ENCODE data around the gene PHYKPL. TPM values are rescaled to one million over a fixed set of nuclear protein-coding genes. Genes with fewer than 3 reads are reported as not detected.

The PHYKPL gene
- total RNA-seq, 1 experiment from 2014 or later = 43.9 TPM

DNA sequence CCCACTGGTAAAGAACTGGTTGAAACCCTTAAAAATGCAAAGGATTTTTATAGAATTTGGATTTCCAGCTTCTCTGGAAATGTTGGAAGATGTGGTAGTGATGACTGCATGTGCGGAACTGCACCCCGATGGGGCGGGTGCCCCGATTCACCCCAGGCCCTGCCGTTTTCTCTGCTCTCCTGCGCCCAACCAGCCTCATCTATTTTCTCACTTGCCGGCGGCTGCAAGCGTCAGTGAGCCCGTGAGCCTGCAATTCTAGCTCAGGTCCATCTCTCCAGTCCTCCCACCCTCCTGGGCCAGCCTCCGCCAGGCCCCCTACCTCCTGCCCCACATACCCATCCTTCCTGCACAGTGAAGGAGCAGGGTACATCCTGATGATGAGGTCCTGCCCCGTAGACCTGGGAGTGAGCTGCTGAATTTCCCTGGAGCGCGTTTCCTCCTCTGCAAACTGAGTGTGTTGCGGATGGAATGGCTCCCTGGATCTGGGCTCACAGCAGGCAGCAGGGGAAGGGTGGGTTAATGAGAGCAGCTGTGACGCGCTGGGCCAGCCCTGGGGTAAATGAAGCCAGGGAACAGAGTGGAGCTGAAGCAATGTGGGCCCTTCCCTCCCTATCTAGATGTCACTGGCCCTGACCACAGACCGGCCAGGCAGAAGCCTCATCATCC lies 45.9 kb upstream of the PHYKPL start:
- POLR2A ChIA-PET (ENCODE audit: low non-redundant PET) = no interaction called here

DNA sequence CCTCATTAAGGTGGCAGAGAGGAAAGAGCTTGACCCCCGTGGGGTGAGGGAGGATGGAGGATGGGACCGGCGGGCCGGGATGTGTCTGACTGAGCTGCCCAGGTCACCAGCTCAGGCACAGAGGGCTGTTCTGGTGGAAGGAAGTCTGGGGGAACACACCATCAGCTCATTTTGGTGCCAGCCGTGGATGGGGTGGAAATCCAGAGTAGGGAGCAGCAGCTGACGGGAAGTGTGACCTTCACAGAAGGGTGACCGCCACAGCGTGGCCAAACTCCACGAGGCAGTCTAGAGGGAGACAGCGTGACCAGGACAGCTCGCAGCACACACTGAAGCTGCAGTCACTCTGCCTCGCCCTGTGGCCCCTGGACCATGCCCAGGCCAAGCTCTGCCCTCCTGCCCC lies 45.3 kb upstream of the PHYKPL start:
- POLR2A ChIA-PET (ENCODE audit: low non-redundant PET) = no interaction called here
- no peak for DNase-seq (ENCODE audit: low spot score)
- CTCF ChIA-PET = no interaction called here

More for the DNA sequence above, 45.9 kb upstream of the PHYKPL start:
- Histone ChIP-seq H3K27me3 (replicated peaks; ENCODE audit: insufficient read depth, low read depth, low read length, poor library complexity) (no peaks in the 10 kb centered on the region), H3K36me3 (ENCODE audit: insufficient read depth, low read length, poor library complexity, severe bottlenecking) (no peaks in the 10 kb centered on the region), H3K4me1 (ENCODE audit: insufficient read depth, low read length, poor library complexity, severe bottlenecking) (no peaks in the 10 kb centered on the region), H3K4me3 (ENCODE audit: low read depth, low read length, poor library complexity, severe bottlenecking) (no peak overlapping the region), H3K27ac (ENCODE audit: low read depth, low read length, poor library complexity, severe bottlenecking) (no peak overlapping the region), H3K9me3 (ENCODE audit: low read depth, low read length, poor library complexity, severe bottlenecking) (no peaks in the 10 kb centered on the region)
- CTCF ChIA-PET = no interaction called here
- no TSS peak for BruUV-seq (replicated peaks)
- TF ChIP-seq EZH2 (IDR thresholded peaks at IDR 0.05; ENCODE audit: borderline replicate concordance, low read depth, low read length, poor library complexity, severe bottlenecking) = no peak
- TF ChIP-seq, protein P1, sequence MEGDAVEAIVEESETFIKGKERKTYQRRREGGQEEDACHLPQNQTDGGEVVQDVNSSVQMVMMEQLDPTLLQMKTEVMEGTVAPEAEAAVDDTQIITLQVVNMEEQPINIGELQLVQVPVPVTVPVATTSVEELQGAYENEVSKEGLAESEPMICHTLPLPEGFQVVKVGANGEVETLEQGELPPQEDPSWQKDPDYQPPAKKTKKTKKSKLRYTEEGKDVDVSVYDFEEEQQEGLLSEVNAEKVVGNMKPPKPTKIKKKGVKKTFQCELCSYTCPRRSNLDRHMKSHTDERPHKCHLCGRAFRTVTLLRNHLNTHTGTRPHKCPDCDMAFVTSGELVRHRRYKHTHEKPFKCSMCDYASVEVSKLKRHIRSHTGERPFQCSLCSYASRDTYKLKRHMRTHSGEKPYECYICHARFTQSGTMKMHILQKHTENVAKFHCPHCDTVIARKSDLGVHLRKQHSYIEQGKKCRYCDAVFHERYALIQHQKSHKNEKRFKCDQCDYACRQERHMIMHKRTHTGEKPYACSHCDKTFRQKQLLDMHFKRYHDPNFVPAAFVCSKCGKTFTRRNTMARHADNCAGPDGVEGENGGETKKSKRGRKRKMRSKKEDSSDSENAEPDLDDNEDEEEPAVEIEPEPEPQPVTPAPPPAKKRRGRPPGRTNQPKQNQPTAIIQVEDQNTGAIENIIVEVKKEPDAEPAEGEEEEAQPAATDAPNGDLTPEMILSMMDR (conservative IDR thresholded peaks at IDR 0.05; ENCODE audit: low read depth, low read length) = no peak
- no peak for DNase-seq (ENCODE audit: low spot score)
- intact Hi-C loops (cut with micrococcal nuclease; ENCODE audit: unreplicated experiment) = no loop called here

DNA sequence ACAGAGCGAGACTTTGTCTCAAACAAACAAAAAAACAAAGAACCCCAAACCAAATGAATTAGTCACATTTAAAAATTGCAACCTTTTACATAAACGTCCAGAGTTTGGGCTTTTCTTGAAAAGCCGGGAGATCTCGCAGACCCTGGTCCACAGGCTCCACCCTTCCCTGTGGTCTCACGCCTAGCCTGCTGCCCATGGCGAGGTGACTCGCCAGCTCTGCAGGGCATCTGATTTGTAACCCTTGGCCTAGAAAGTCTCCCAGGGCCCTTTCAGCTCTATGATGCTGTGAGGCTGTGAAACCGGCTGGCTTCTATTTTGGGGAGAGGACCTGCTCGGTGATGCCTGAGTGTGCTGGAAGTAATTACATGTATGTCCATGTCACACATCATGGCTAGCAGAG lies 44.7 kb upstream of the PHYKPL start:
- BruUV-seq (replicated peaks) = no TSS peak
- Histone ChIP-seq H3K9me3 (ENCODE audit: low read depth, low read length, poor library complexity, severe bottlenecking) (no peaks in the 10 kb centered on the region), H3K4me1 (ENCODE audit: insufficient read depth, low read length, poor library complexity, severe bottlenecking) (no peaks in the 10 kb centered on the region), H3K4me3 (ENCODE audit: low read depth, low read length, poor library complexity, severe bottlenecking) (no peak overlapping the region), H3K27me3 (replicated peaks; ENCODE audit: insufficient read depth, low read depth, low read length, poor library complexity) (no peaks in the 10 kb centered on the region), H3K36me3 (ENCODE audit: insufficient read depth, low read length, poor library complexity, severe bottlenecking) (no peaks in the 10 kb centered on the region), H3K27ac (ENCODE audit: low read depth, low read length, poor library complexity, severe bottlenecking) (no peak overlapping the region)
- intact Hi-C loops (cut with micrococcal nuclease; ENCODE audit: unreplicated experiment) = no loop called here
- DNase-seq (ENCODE audit: low spot score) = no peak
- ChIA-PET CTCF (no interaction called here), POLR2A (ENCODE audit: low non-redundant PET) (no interaction called here)
- no peak for TF ChIP-seq EZH2 (IDR thresholded peaks at IDR 0.05; ENCODE audit: borderline replicate concordance, low read depth, low read length, poor library complexity, severe bottlenecking)
- TF ChIP-seq, protein P1 (conservative IDR thresholded peaks at IDR 0.05; ENCODE audit: low read depth, low read length) = no peak

More for the DNA sequence above, 45.3 kb upstream of the PHYKPL start:
- Histone ChIP-seq H3K9me3 (ENCODE audit: low read depth, low read length, poor library complexity, severe bottlenecking) (no peaks in the 10 kb centered on the region), H3K36me3 (ENCODE audit: insufficient read depth, low read length, poor library complexity, severe bottlenecking) (no peaks in the 10 kb centered on the region), H3K4me1 (ENCODE audit: insufficient read depth, low read length, poor library complexity, severe bottlenecking) (no peaks in the 10 kb centered on the region), H3K27me3 (replicated peaks; ENCODE audit: insufficient read depth, low read depth, low read length, poor library complexity) (no peaks in the 10 kb centered on the region), H3K27ac (ENCODE audit: low read depth, low read length, poor library complexity, severe bottlenecking) (no peak overlapping the region), H3K4me3 (ENCODE audit: low read depth, low read length, poor library complexity, severe bottlenecking) (no peak overlapping the region)
- intact Hi-C loops (cut with micrococcal nuclease; ENCODE audit: unreplicated experiment) = no loop called here
- no peak for TF ChIP-seq EZH2 (IDR thresholded peaks at IDR 0.05; ENCODE audit: borderline replicate concordance, low read depth, low read length, poor library complexity, severe bottlenecking)
- TF ChIP-seq, protein P1 (conservative IDR thresholded peaks at IDR 0.05; ENCODE audit: low read depth, low read length) = no peak
- no TSS peak for BruUV-seq (replicated peaks)
